Mucosa of rectum (tissue), 2 donors: ENCODE data around the gene ZNF571.

Experiments used
- H3K27ac ChIP-seq, 2 donors: one replicate each; pipeline ENCODE4 v1.7.0; 2013; ENCODE audit warnings: inconsistent platforms in 2 of 2, low read depth in 2 of 2, low read length in 2 of 2
- H3K27me3 ChIP-seq, 2 donors: one replicate each; pipeline ENCODE4 v1.7.0; 2013; ENCODE audit warnings: low read length in 2 of 2; ENCODE audit not compliant: control insufficient read depth in 2 of 2, insufficient read depth in 2 of 2
- H3K36me3 ChIP-seq, 2 donors: one replicate each; pipeline ENCODE4 v1.7.0; 2013; ENCODE audit warnings: low read length in 2 of 2; ENCODE audit not compliant: control insufficient read depth in 2 of 2, insufficient read depth in 2 of 2
- H3K4me1 ChIP-seq, 2 donors: one replicate each; pipeline ENCODE4 v1.7.0; 2013; ENCODE audit warnings: low read length in 2 of 2, mild to moderate bottlenecking in 1 of 2; ENCODE audit not compliant: control insufficient read depth in 2 of 2, insufficient read depth in 2 of 2
- H3K4me3 ChIP-seq, 2 donors: one replicate each; pipeline ENCODE4 v1.7.0; 2013; ENCODE audit warnings: low read length in 2 of 2
- H3K9ac ChIP-seq, 2 donors: one replicate each; pipeline ENCODE4 v1.7.0; 2013; ENCODE audit warnings: low read length in 2 of 2, low read depth in 1 of 2, mild to moderate bottlenecking in 1 of 2
- H3K9me3 ChIP-seq, 2 donors: one replicate each; pipeline ENCODE4 v1.7.0; 2013; ENCODE audit warnings: low read length in 2 of 2; ENCODE audit not compliant: control insufficient read depth in 2 of 2
- donor health status: healthy.
- donor health status: Normal muscosa, but diverticular disease.

Gene ZNF571

GRCh38 chr19:37551129-37551993 lies 43.2 kb downstream of the ZNF571 start:
- Histone ChIP-seq H3K4me3 (peak overlapping the region; percentile 73 to 81), H3K27ac (peak overlapping the region in 1 of 2 donors; percentile 32), H3K36me3 (no peaks in the 10 kb centered on the region), H3K9me3 (peaks cover 24 to 39% of the 10 kb centered on the region in 2 donors), H3K27me3 (no peaks in the 10 kb centered on the region), H3K9ac (peak overlapping the region; percentile 53 to 65), H3K4me1 (no peaks in the 10 kb centered on the region)

DNA sequence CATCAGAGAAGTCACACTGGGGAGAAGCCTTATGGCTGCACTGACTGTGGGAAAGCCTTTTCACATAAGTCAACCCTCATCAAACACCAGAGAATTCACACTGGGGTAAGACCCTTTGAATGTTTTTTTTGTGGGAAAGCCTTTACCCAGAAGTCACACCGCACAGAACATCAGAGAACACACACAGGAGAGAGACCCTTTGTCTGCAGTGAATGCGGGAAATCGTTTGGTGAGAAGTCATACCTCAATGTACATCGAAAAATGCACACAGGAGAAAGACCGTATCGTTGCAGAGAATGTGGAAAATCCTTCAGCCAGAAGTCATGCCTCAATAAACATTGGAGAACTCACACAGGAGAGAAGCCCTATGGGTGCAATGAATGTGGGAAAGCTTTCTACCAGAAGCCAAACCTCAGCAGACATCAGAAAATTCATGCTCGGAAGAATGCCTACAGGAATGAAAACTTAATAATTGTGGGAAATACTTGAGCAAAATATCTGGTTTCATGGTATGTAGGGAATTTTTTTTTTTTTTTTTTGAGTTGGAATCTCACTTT lies 57.1 kb downstream of the ZNF571 start:
- peaks cover 39% of the 10 kb centered on the region in 2 donors for H3K9me3 ChIP-seq
- H3K27me3 ChIP-seq: no peaks in the 10 kb centered on the region
- no peak overlapping the region for H3K9ac ChIP-seq
- H3K36me3 ChIP-seq: peaks cover 24 to 42% of the 10 kb centered on the region in 2 donors
- no peaks in the 10 kb centered on the region for H3K4me1 ChIP-seq
- H3K4me3 ChIP-seq: peak overlapping the region in 1 of 2 donors; percentile 5
- no peak overlapping the region for H3K27ac ChIP-seq

- no peak overlapping the region for H3K9ac ChIP-seq
- no peak overlapping the region for H3K27ac ChIP-seq
- no peaks in the 10 kb centered on the region for H3K27me3 ChIP-seq
- H3K4me3 ChIP-seq: no peak overlapping the region
- H3K36me3 ChIP-seq: peaks cover 10 to 19% of the 10 kb centered on the region in 2 donors
- peaks cover 14 to 23% of the 10 kb centered on the region in 2 donors for H3K9me3 ChIP-seq
- no peaks in the 10 kb centered on the region for H3K4me1 ChIP-seq
These were observed 74.7 kb downstream of the ZNF571 start for GRCh38 chr19:37519890-37520289.
